ENCODE measurements around the gene FSTL4. TPM values are rescaled to one million over a fixed set of nuclear protein-coding genes. Genes with fewer than 3 reads are reported as not detected.

The FSTL4 gene
- total and polyA plus RNA-seq, 2 experiments from 2014 or later, result 0.47 to 0.74 TPM

GRCh38 chr5:133299728-133300127 lies 312.6 kb downstream of the FSTL4 start:
- H3K4me1 ChIP-seq (ENCODE audit: insufficient read depth), result no peaks in the 10 kb centered on the region
- no peak overlapping the region for H3K4me3 ChIP-seq
- H3K27me3 ChIP-seq, result no peaks in the 10 kb centered on the region
- no peak overlapping the region for H3K27ac ChIP-seq
- no peak for DNase-seq (ENCODE audit: low spot score)
- no peak overlapping the region for H2AFZ ChIP-seq
- no peaks in the 10 kb centered on the region for H4K20me1 ChIP-seq (ENCODE audit: insufficient read depth, poor library complexity, severe bottlenecking)
- no peak overlapping the region for H3K4me2 ChIP-seq
- TF ChIP-seq EZH2phosphoT487 (IDR thresholded peaks at IDR 0.05; ENCODE audit: low read depth, severe bottlenecking, unreplicated experiment) (no peak), EZH2 (IDR thresholded peaks at IDR 0.05; ENCODE audit: borderline replicate concordance) (no peak), CTCF (IDR thresholded peaks at IDR 0.05; ENCODE audit: poor library complexity) (no peak)
- H3K36me3 ChIP-seq (replicated peaks; ENCODE audit: insufficient read depth, low read depth), result no peaks in the 10 kb centered on the region
- 92% methylated on average over 3 of the region's 3 CpGs for WGBS (ENCODE audit: low lambda C conversion rate, missing lambda C conversion rate)
- H3K9me2 ChIP-seq (replicated peaks; ENCODE audit: insufficient read depth), result no peaks in the 10 kb centered on the region
- H3K9me3 ChIP-seq (ENCODE audit: low read depth), result no peaks in the 10 kb centered on the region
- H3K79me2 ChIP-seq, result no peaks in the 10 kb centered on the region

- DNase-seq (ENCODE audit: low spot score), result no peak
- Histone ChIP-seq H3K27ac (no peak overlapping the region), H3K4me2 (no peak overlapping the region), H3K4me1 (ENCODE audit: insufficient read depth) (no peaks in the 10 kb centered on the region), H3K27me3 (no peaks in the 10 kb centered on the region), H2AFZ (no peak overlapping the region), H3K9me2 (replicated peaks; ENCODE audit: insufficient read depth) (no peaks in the 10 kb centered on the region), H3K36me3 (replicated peaks; ENCODE audit: insufficient read depth, low read depth) (no peaks in the 10 kb centered on the region), H3K4me3 (no peak overlapping the region), H4K20me1 (ENCODE audit: insufficient read depth, poor library complexity, severe bottlenecking) (no peaks in the 10 kb centered on the region), H3K9me3 (ENCODE audit: low read depth) (no peaks in the 10 kb centered on the region), H3K79me2 (no peaks in the 10 kb centered on the region)
- 25% methylated on average over 1 of the region's 1 CpG for WGBS (ENCODE audit: low lambda C conversion rate, missing lambda C conversion rate)
- TF ChIP-seq EZH2 (IDR thresholded peaks at IDR 0.05; ENCODE audit: borderline replicate concordance), result no peak
Observed at GRCh38 chr5:133299021-133299420, 313.3 kb downstream of the FSTL4 start.

GRCh38 chr5:133298447-133298846 lies 313.9 kb downstream of the FSTL4 start:
- H3K4me1 ChIP-seq (ENCODE audit: insufficient read depth), result no peaks in the 10 kb centered on the region
- no peak overlapping the region for H3K4me2 ChIP-seq
- no peaks in the 10 kb centered on the region for H3K79me2 ChIP-seq
- no peak overlapping the region for H3K27ac ChIP-seq
- H2AFZ ChIP-seq, result no peak overlapping the region
- H3K9me2 ChIP-seq (replicated peaks; ENCODE audit: insufficient read depth), result no peaks in the 10 kb centered on the region
- no peaks in the 10 kb centered on the region for H3K36me3 ChIP-seq (replicated peaks; ENCODE audit: insufficient read depth, low read depth)
- 93% methylated on average over 4 of the region's 4 CpGs for WGBS (ENCODE audit: low lambda C conversion rate, missing lambda C conversion rate)
- H3K4me3 ChIP-seq, result no peak overlapping the region
- no peaks in the 10 kb centered on the region for H3K27me3 ChIP-seq
- H4K20me1 ChIP-seq (ENCODE audit: insufficient read depth, poor library complexity, severe bottlenecking), result no peaks in the 10 kb centered on the region
- TF ChIP-seq EZH2phosphoT487 (IDR thresholded peaks at IDR 0.05; ENCODE audit: low read depth, severe bottlenecking, unreplicated experiment) (no peak), EZH2 (IDR thresholded peaks at IDR 0.05; ENCODE audit: borderline replicate concordance) (no peak), CTCF (IDR thresholded peaks at IDR 0.05; ENCODE audit: poor library complexity) (no peak)
- no peak for DNase-seq (ENCODE audit: low spot score)
- H3K9me3 ChIP-seq (ENCODE audit: low read depth), result no peaks in the 10 kb centered on the region

GRCh38 chr5:133297293-133297692 lies 315.0 kb downstream of the FSTL4 start:
- H3K4me3 ChIP-seq, result no peak overlapping the region
- H2AFZ ChIP-seq, result no peak overlapping the region
- H4K20me1 ChIP-seq (ENCODE audit: insufficient read depth, poor library complexity, severe bottlenecking), result no peaks in the 10 kb centered on the region
- H3K4me2 ChIP-seq, result no peak overlapping the region
- no peaks in the 10 kb centered on the region for H3K36me3 ChIP-seq (replicated peaks; ENCODE audit: insufficient read depth, low read depth)
- no peak overlapping the region for H3K27ac ChIP-seq
- no peaks in the 10 kb centered on the region for H3K79me2 ChIP-seq
- no peaks in the 10 kb centered on the region for H3K27me3 ChIP-seq
- WGBS (ENCODE audit: low lambda C conversion rate, missing lambda C conversion rate), result 75% methylated on average over 5 of the region's 5 CpGs
- no peaks in the 10 kb centered on the region for H3K4me1 ChIP-seq (ENCODE audit: insufficient read depth)
- H3K9me3 ChIP-seq (ENCODE audit: low read depth), result no peaks in the 10 kb centered on the region
- H3K9me2 ChIP-seq (replicated peaks; ENCODE audit: insufficient read depth), result no peaks in the 10 kb centered on the region
- TF ChIP-seq EZH2phosphoT487 (IDR thresholded peaks at IDR 0.05; ENCODE audit: low read depth, severe bottlenecking, unreplicated experiment) (no peak), EZH2 (IDR thresholded peaks at IDR 0.05; ENCODE audit: borderline replicate concordance) (no peak), CTCF (IDR thresholded peaks at IDR 0.05; ENCODE audit: poor library complexity) (no peak)
- no peak for DNase-seq (ENCODE audit: low spot score)
